Activated gamma-delta T cell (primary cell): Measurements from ENCODE around the gene ACP7.

Experiments
- DNase-seq: peaks from one replicate; lab custom pipeline; 2025; lab: John Stamatoyannopoulos, UW

ACP7 gene

DNA sequence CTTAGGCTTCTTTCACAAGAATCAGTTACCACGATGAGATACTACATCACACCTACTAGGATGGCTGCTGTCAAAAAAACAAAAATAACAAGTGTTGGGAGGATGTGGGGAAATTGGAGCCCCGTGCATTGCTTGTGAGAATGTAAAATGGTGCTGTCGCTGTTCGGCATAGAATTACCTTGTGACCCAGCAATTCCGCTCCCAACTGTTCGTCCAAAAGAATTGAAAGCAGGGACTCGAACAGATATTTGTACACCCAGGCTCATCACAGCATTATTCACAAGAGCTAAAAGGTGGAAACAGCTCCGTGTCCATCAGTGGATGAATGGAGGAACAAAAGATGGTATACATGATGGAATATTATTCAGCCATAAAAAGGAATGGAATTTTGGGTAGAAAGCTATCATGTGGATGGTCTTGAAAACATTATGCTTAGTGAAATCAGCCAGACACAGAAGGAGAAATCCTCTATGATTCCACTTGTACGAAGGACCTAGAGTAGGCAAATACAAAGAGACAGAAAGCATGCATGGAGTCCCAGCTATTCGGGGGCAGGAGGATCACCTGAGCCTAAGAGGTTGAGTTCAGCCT, 64.9 kb downstream of the ACP7 start:
- no peak for DNase-seq

GRCh38 chr19:39150235-39150634, 66.1 kb downstream of the ACP7 start:
- no peak for DNase-seq

- DNase-seq = no peak
Measured at GRCh38 chr19:39150807-39151600, 66.8 kb downstream of the ACP7 start.

- DNase-seq = no peak
Measured at GRCh38 chr19:39152066-39152465, 67.9 kb downstream of the ACP7 start.

DNA sequence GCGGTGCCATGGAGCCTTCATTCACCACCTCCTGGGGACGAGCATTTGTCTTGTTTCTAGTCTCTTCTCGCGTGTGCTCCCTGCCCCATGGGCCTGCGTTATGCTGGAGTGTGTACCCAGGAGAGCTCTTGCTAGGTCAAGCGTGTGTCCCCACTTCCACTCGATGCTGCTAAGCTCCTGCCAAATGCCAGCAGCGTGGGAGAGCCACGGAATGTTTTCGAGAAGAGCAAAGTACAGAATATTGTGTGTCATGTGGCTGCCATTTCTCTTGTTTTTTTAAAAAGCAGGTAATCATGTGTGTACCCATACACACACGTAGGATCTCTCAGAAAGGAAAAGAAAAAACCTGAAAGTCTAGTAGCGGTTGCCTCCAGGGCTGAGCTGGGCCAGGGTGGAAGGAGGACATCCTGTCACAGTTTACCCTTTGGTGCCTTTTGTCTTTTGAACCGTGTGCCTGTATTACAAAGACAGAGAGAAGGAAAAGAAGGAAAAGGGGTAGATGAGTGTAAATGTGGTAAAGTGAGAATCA, 70.0 kb downstream of the ACP7 start:
- no peak for DNase-seq

DNA sequence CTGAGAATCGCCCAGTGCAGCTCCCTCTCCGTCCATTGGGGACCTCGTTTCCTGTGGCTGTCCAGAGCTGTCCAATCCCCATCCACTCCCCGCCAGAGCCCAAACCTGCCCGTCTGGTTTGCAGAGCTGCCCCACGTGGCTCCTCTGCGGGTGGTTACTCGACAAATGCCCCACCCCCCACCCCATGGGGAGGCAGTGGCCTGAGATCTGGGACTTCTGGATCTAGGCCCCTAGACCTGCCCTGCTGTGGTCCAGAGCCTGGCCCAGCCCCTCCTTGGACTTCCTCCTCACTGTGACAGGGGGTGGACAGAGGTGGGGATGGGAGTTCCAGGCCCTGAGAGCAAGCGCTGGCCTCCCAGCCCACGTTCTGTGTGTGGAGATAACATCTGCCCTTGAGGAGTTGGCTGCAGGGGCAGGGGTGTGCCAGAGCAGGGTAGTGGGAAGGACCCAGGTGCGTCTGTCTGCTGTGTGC, 70.5 kb downstream of the ACP7 start:
- no peak for DNase-seq

DNA sequence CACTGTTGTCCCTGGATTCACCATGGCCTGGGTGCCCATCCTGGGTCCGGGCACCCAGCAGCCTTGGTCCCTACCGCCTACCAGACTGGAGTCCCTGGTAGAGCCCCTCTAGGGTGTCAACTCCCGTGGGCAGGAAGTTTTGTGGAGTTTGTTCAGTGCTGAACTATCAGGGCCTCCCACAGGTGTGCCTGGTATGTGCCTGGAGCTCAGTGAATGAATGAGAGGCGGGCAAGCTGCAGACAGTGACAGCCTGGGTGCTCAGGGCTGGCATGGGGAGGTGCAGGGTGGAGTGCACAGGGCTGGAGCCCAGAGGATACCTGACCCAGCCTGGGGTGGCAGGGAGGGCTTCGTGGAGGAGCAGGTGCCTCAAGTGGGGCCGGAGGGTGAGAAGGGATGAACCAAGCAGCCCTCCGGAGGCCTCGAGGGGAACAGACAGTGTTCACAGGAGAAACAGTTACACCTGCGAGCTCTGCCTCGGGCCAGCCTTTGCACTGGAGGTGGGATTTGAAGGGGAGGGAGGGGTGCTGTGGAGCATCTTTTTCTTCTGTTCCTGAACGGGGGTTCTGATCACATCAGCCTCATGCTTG, 71.0 kb downstream of the ACP7 start:
- no peak for DNase-seq

DNA sequence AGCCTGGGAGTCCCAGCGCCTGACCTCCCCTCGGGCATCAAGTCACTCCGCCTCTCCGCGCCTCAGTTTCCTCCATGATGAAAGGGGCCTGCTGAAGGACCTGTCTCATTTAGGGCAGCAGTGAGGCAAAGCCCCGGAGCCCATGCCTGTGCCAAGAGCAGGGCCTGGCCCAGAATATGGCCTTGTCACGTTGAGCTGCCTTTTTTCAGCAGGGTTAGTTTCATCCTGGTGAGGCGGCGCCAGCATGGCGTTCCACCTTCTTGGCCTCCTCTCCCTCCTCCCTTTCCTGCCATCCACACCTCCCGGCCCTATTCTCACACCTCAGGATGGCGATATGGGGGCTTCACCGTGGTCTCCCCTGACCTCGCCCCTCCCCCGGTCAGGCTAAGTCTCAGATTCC, 71.6 kb downstream of the ACP7 start:
- no peak for DNase-seq

DNA sequence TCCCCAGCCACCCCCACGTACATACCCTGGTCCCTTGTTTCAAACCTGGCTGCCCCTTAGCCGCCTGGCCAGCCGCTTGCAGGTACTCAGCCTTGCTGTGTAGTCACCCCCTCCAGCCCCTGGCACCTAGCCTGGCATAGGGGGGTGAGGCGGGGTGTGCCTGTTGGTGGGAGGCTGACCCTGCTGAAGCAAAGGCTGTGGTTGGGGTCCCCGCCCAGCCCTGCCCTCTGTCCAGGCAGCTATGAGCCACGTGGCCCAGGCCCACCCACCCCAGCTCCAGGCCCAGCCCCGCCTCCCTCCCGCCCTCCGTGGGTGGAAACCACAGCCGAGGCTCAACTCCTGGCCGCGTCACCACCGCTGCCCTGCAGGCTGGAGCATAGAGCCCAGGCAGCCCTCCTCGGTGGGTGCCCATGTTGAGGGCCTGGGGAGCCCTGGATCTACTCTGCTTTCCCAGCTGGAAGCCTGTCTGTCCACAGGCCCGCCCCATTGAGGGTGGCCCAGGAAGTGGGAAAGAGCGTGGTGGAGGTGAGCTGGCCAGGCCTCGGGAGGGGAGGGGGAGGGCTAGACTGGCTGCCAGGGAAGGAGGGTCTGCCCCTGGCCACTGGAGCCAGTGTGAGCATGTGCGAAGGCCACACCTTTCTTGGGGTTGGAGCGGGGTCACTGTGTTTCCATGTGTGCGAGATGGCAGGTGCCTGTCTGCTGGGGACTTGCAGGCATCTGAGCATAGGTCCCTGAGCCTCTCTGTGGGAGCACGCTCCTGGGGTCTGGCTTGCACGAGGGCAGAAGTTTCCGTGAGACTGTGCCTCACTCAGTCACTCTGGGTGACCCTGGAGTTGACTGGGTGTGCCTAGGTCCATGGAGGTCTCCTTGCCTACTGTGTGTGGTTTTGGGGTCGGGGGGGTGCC, 72.4 kb downstream of the ACP7 start:
- no peak for DNase-seq

- no peak for DNase-seq
Measured at GRCh38 chr19:39157275-39157996, 73.3 kb downstream of the ACP7 start.

DNA sequence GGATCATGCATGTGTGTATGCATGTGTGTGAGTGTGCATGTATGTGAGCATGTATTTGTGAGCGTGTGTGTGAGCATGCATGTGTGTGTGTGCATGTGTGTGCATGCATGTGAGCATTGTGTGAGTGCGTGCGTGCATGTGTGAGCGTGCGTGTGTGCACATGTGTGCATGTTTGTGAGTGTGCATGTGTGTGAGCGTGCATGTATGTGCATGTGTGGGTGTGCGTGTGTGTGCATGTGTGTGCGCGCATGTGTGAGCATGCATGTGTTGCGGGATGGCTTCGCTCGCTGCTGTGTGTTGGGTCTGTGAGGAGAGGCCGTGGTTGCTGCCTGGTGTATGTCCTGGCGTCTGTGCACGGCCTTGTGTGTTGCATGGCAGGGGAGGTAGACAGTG, 73.8 kb downstream of the ACP7 start:
- no peak for DNase-seq

- DNase-seq = no peak
Measured at GRCh38 chr19:39158646-39159260, 74.6 kb downstream of the ACP7 start.

GRCh38 chr19:39160523-39160861, 76.3 kb downstream of the ACP7 start:
- DNase-seq = no peak
